H9 (cell line): ENCODE results near the gene GRK1. TPM values are rescaled to one million over a fixed set of nuclear protein-coding genes. Genes with fewer than 3 reads are reported as not detected.

Experiments
- DNase-seq: peaks from one replicate; pipeline ENCODE4 v3.0.0-alpha.2; 2017
- H2AFZ ChIP-seq: one replicate; pipeline ENCODE4 v1.6.1; 2013; ENCODE audit warnings: mild to moderate bottlenecking, low read length, control low read depth, moderate library complexity
- H2AK5ac ChIP-seq: 2 replicates; pipeline ENCODE4 v1.6.1; 2013; ENCODE audit warnings: low read length, control low read depth, mixed read lengths; ENCODE audit not compliant: insufficient read length
- H2BK120ac ChIP-seq: one replicate; pipeline ENCODE4 v1.6.1; 2013; ENCODE audit warnings: low read depth, mild to moderate bottlenecking, low read length, control low read depth, inconsistent platforms; ENCODE audit not compliant: poor library complexity, severe bottlenecking
- H2BK12ac ChIP-seq: 2 replicates; pipeline ENCODE4 v1.6.1; 2013; ENCODE audit warnings: low read length, control low read depth, mixed read lengths, low read depth; ENCODE audit not compliant: insufficient read length
- H2BK15ac ChIP-seq: 2 replicates; pipeline ENCODE4 v1.6.1; 2013; ENCODE audit warnings: low read depth, low read length, control low read depth
- H2BK20ac ChIP-seq: one replicate; pipeline ENCODE4 v1.6.1; 2013; ENCODE audit warnings: low read depth, mild to moderate bottlenecking, low read length, control low read depth, inconsistent platforms; ENCODE audit not compliant: poor library complexity, severe bottlenecking
- H2BK5ac ChIP-seq: 2 replicates; pipeline ENCODE4 v1.6.1; 2013; ENCODE audit warnings: low read length, control low read depth, mixed read lengths; ENCODE audit not compliant: insufficient read length
- H3K14ac ChIP-seq: 2 replicates; pipeline ENCODE4 v1.6.1; 2013; ENCODE audit warnings: low read length, control low read depth; ENCODE audit not compliant: insufficient read depth
- H3K18ac ChIP-seq: 2 replicates; pipeline ENCODE4 v1.6.1; 2013; ENCODE audit warnings: low read depth, mild to moderate bottlenecking, mixed read lengths, low read length, control low read depth; ENCODE audit not compliant: insufficient read length
- H3K23ac ChIP-seq: 2 replicates; pipeline ENCODE4 v1.6.1; 2013; ENCODE audit warnings: low read length, control low read depth, mixed read lengths, low read depth; ENCODE audit not compliant: insufficient read length
- H3K23me2 ChIP-seq: 2 replicates; pipeline ENCODE4 v1.6.1; 2013; ENCODE audit warnings: low read depth, mild to moderate bottlenecking, mixed read lengths, low read length, control low read depth; ENCODE audit not compliant: insufficient read length, poor library complexity, severe bottlenecking
- H3K27ac ChIP-seq: 2 replicates; pipeline ENCODE4 v1.5.1; 2013; ENCODE audit warnings: low read length, control low read depth, mixed read lengths, low read depth; ENCODE audit not compliant: insufficient read length
- H3K27me3 ChIP-seq: 2 replicates; pipeline ENCODE4 v1.6.1; 2013; ENCODE audit warnings: low read length, control low read depth, inconsistent platforms; ENCODE audit not compliant: insufficient read depth
- H3K4ac ChIP-seq: 2 replicates; pipeline ENCODE4 v1.6.1; 2013; ENCODE audit warnings: low read depth, mild to moderate bottlenecking, control low read depth, inconsistent platforms, low read length, moderate library complexity
- H3K4me1 ChIP-seq: 2 replicates; pipeline ENCODE4 v1.6.1; 2013; ENCODE audit warnings: low read length, control low read depth, inconsistent platforms; ENCODE audit not compliant: insufficient read depth
- H3K4me2 ChIP-seq: 2 replicates; pipeline ENCODE4 v1.6.1; 2013; ENCODE audit warnings: low read length, control low read depth, mixed read lengths; ENCODE audit not compliant: insufficient read length, insufficient read depth
- H3K56ac ChIP-seq: 2 replicates; pipeline ENCODE4 v1.6.1; 2013; ENCODE audit warnings: low read depth, mild to moderate bottlenecking, mixed read lengths, low read length, control low read depth; ENCODE audit not compliant: insufficient read length
- H3K79me1 ChIP-seq: 2 replicates; pipeline ENCODE4 v1.6.1; 2013; ENCODE audit warnings: low read depth, mild to moderate bottlenecking, moderate library complexity, low read length, control low read depth, inconsistent platforms; ENCODE audit not compliant: insufficient read depth, poor library complexity, severe bottlenecking
- H3K79me2 ChIP-seq: 2 replicates; pipeline ENCODE4 v1.6.1; 2013; ENCODE audit warnings: low read length, control low read depth, inconsistent platforms; ENCODE audit not compliant: insufficient read depth
- H3K9ac ChIP-seq: 2 replicates; pipeline ENCODE4 v1.6.1; 2013; ENCODE audit warnings: low read length, control low read depth, mixed read lengths; ENCODE audit not compliant: insufficient read length; ENCODE audit errors: extremely low read depth
- H3K9me3 ChIP-seq: one replicate; pipeline ENCODE4 v1.6.1; 2013; ENCODE audit warnings: low read depth, low read length, inconsistent platforms; ENCODE audit not compliant: control insufficient read depth
- H3T11ph ChIP-seq: one replicate; pipeline ENCODE4 v1.6.1; 2013; ENCODE audit warnings: mild to moderate bottlenecking, low read length, control low read depth, inconsistent platforms
- H4K20me1 ChIP-seq: one replicate; pipeline ENCODE4 v1.6.1; 2013; ENCODE audit not compliant: control insufficient read depth, insufficient read length, insufficient read depth
- H4K5ac ChIP-seq: 2 replicates; pipeline ENCODE4 v1.6.1; 2013; ENCODE audit warnings: low read depth, mild to moderate bottlenecking, mixed read lengths, low read length, control low read depth; ENCODE audit not compliant: insufficient read length
- H4K8ac ChIP-seq: replicated peaks from 2 replicates; pipeline ENCODE4 v1.6.1; 2013; ENCODE audit warnings: low read length, control low read depth, mixed read lengths, low read depth; ENCODE audit not compliant: insufficient read length
- H4K91ac ChIP-seq: 2 replicates; pipeline ENCODE4 v1.6.1; 2013; ENCODE audit warnings: low read depth, mild to moderate bottlenecking, moderate library complexity, mixed read lengths, low read length, control low read depth; ENCODE audit not compliant: insufficient read length
- H3K27ac Mint-ChIP-seq, 3 experiments: 2 replicates in 2 of 3; 3 replicates in 1 of 3; pipeline ENCODE4 v1.8.0; 2020 to 2021; ENCODE audit warnings: mixed read lengths in 3 of 3, mild to moderate bottlenecking in 1 of 3, moderate library complexity in 1 of 3
- H3K27me3 Mint-ChIP-seq: 2 replicates; pipeline ENCODE4 v1.8.0; 2021; ENCODE audit warnings: low read depth, mild to moderate bottlenecking, moderate library complexity, mixed read lengths
- H3K36me3 Mint-ChIP-seq, 3 experiments: 2 replicates in 2 of 3; 3 replicates in 1 of 3; pipeline ENCODE4 v1.8.0; 2020 to 2021; ENCODE audit warnings: low read depth in 3 of 3, mixed read lengths in 3 of 3; ENCODE audit not compliant: insufficient read depth in 1 of 3
- H3K4me1 Mint-ChIP-seq, 2 experiments: 2 replicates each; pipeline ENCODE4 v1.8.0; 2020; ENCODE audit warnings: mixed read lengths in 2 of 2
- H3K4me3 Mint-ChIP-seq, 2 experiments: 2 replicates in 1 of 2; 3 replicates in 1 of 2; pipeline ENCODE4 v1.8.0; 2020 to 2021; ENCODE audit warnings: mild to moderate bottlenecking in 2 of 2, mixed read lengths in 2 of 2, moderate library complexity in 1 of 2
- H3K9me3 Mint-ChIP-seq, 2 experiments: 2 replicates in 1 of 2; 3 replicates in 1 of 2; pipeline ENCODE4 v1.8.0; 2020; ENCODE audit warnings: mild to moderate bottlenecking in 2 of 2, mixed read lengths in 2 of 2, moderate library complexity in 1 of 2
- CTCF ChIP-seq: fragments of 200-600 bp; sonication (generic); conservative IDR thresholded peaks from 3 replicates; pipeline ENCODE4 v1.8.0; 2021; ENCODE audit warnings: antibody characterized with exemption, mild to moderate bottlenecking
- WGBS: extraction: QIAGEN DNeasy Blood & Tissue Kit; methylation state at CpG from one replicate; pipeline ENCODE4 v1.1.7; 2013; ENCODE audit warnings: missing lambda C conversion rate, low lambda C conversion rate, mixed read lengths; ENCODE audit not compliant: insufficient read length; ENCODE audit errors: extremely low coverage; 5-methylcytosine and 5-hydroxymethylcytosine counted together
- total RNA-seq: library from RNA; stranded (reverse); gene quantifications from 2 replicates; pipeline ENCODE4 v1.2.1, GENCODE V29; 2021

Gene GRK1
- total RNA-seq, 1 experiment from 2014 or later = 0.31 TPM

GRCh38 chr13:113633485-113633873 lies 33.5 kb upstream of the GRK1 start:
- no peak overlapping the region for H3K18ac ChIP-seq
- no peaks in the 10 kb centered on the region for H3K4me1 ChIP-seq
- Mint-ChIP-seq H3K4me3 (no peak overlapping the region), H3K27me3 (no peaks in the 10 kb centered on the region), H3K36me3 (peaks cover 49 to 88% (median 85%) of the 10 kb centered on the region in 3 experiments; a peak in 6 of 7 replicates), H3K9me3 (no peaks in the 10 kb centered on the region), H3K4me1 (no peaks in the 10 kb centered on the region), H3K27ac (peak overlapping the region in 2 of 3 experiments; percentile 67 to 85; a peak in 1 of 7 replicates)
- H2BK120ac ChIP-seq = no peak overlapping the region
- no peak overlapping the region for H3T11ph ChIP-seq
- no CpG with 5 or more reads among the region's 18 CpGs for WGBS
- no peak overlapping the region for H3K4me2 ChIP-seq
- no peak overlapping the region for H4K91ac ChIP-seq
- H2BK5ac ChIP-seq = no peak overlapping the region
- H3K4ac ChIP-seq = no peak overlapping the region
- no peak overlapping the region for H4K5ac ChIP-seq
- H3K9ac ChIP-seq = no peak overlapping the region
- H3K79me2 ChIP-seq = no peaks in the 10 kb centered on the region
- H3K9me3 ChIP-seq = no peaks in the 10 kb centered on the region
- no peak overlapping the region for H2AK5ac ChIP-seq
- no peak overlapping the region for H2AFZ ChIP-seq
- DNase-seq = no peak
- no peak overlapping the region for H4K8ac ChIP-seq
- no peak overlapping the region for H2BK12ac ChIP-seq
- no peak overlapping the region for H3K23ac ChIP-seq
- no peak overlapping the region for H2BK20ac ChIP-seq
- H3K79me1 ChIP-seq = no peaks in the 10 kb centered on the region
- H3K27me3 ChIP-seq = no peaks in the 10 kb centered on the region
- H4K20me1 ChIP-seq = no peaks in the 10 kb centered on the region
- H3K14ac ChIP-seq = no peak overlapping the region
- no peak overlapping the region for H2BK15ac ChIP-seq
- H3K56ac ChIP-seq = no peak overlapping the region
- H3K23me2 ChIP-seq = no peaks in the 10 kb centered on the region
- TF ChIP-seq CTCF = no peak
- no peak overlapping the region for H3K27ac ChIP-seq
